Muscle layer of colon (tissue), 2 donors: Measurements from ENCODE around the gene VDAC1.
"Not testable (repeated sequence)": the region's sequence is repeated elsewhere in the genome, so short reads cannot be mapped to it uniquely, and the experiment has no call there.

Experiments used
- H3K27ac ChIP-seq: one replicate; pipeline ENCODE4 v1.7.0; 2013; ENCODE audit warnings: low read depth, mild to moderate bottlenecking, low read length, moderate library complexity
- H3K27me3 ChIP-seq, 2 donors: one replicate each; pipeline ENCODE4 v1.7.0; 2013; ENCODE audit warnings: low read length in 2 of 2, mild to moderate bottlenecking in 2 of 2; ENCODE audit not compliant: insufficient read depth in 2 of 2, control insufficient read depth in 1 of 2
- H3K36me3 ChIP-seq: one replicate; pipeline ENCODE4 v1.7.0; 2013; ENCODE audit warnings: mild to moderate bottlenecking, low read length; ENCODE audit not compliant: insufficient read depth
- H3K4me1 ChIP-seq: one replicate; pipeline ENCODE4 v1.7.0; 2013; ENCODE audit warnings: mild to moderate bottlenecking, low read length; ENCODE audit not compliant: insufficient read depth
- H3K4me3 ChIP-seq, 2 donors: one replicate each; pipeline ENCODE4 v1.7.0; 2013; ENCODE audit warnings: low read length in 2 of 2, low read depth in 1 of 2, mild to moderate bottlenecking in 1 of 2, moderate library complexity in 1 of 2
- H3K9ac ChIP-seq: one replicate; pipeline ENCODE4 v1.7.0; 2013; ENCODE audit warnings: low read length
- H3K9me3 ChIP-seq: one replicate; pipeline ENCODE4 v1.7.0; 2013; ENCODE audit warnings: mild to moderate bottlenecking, low read length
- donor health status: abdominal sarcoma.
- donor health status: Adenocarcinoma of cecum.

The VDAC1 gene

DNA sequence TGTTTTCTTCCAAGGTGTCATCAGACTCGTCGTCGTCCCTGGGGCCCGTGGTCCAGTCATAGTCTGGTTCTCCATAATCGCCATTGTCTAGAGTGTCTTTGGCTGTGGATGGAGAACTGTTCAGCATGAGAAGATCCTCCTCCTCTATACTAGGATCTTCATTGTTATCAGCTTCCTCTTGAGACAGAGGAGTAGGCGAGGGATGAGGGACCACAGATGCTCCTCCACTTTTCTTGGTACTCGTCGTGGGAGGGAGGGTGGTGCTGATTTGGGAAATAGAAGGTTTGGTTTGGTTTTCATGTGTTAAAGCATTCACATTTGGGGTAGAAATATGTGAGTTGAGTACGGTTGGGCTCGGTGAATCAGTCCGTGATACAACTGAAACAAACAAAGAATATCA lies 45.1 kb downstream of the VDAC1 start:
- Histone ChIP-seq H3K4me1 (no peaks in the 10 kb centered on the region), H3K9me3 (no peaks in the 10 kb centered on the region), H3K27ac (no peak overlapping the region), H3K4me3 (no peak overlapping the region), H3K9ac (no peak overlapping the region), H3K27me3 (no peaks in the 10 kb centered on the region), H3K36me3 (peaks cover 19% of the 10 kb centered on the region)

DNA sequence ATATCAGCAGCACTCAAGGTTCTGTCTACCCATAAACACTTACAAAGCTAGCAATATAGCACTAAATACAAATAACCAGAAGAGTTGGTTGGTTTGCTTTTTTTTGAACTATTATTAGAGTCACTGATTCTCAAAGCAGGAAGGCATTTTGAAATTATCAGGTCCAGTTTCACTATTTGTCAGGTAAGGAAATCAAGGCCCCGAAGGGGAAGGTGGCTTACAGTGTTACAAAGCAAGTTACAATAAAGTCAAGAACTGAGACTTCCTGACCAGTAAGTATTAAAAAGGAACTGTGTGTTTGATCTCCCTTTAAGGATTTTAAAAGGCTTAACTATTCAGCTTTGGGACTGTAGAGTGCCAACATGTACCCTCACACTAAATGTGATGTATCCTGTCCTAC lies 47.2 kb downstream of the VDAC1 start:
- Histone ChIP-seq H3K36me3 (peaks cover 19% of the 10 kb centered on the region), H3K4me3 (no peak overlapping the region), H3K27ac (no peak overlapping the region), H3K4me1 (no peaks in the 10 kb centered on the region), H3K27me3 (no peaks in the 10 kb centered on the region), H3K9ac (no peak overlapping the region), H3K9me3 (no peaks in the 10 kb centered on the region)

DNA sequence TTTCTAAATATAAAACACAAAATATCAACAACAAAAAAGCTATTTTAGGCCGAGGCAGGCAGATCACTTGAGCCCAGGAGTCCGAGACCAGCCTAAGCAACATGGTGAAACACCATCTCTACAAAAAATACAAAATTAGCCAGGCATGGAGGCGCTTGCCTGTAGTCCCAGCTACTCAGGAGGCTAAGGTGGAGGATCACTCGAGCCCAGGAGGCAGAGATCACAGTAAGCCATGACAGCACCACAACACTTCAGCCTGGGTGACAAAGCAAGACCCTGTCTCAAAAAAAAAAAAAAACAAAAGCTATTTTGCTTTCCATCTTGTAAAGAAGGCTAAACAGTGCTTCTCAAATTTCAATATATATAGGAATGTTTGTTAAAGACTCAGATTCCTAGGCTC lies 47.7 kb downstream of the VDAC1 start:
- Histone ChIP-seq H3K9me3 (no peaks in the 10 kb centered on the region), H3K4me1 (no peaks in the 10 kb centered on the region), H3K9ac (no peak overlapping the region), H3K4me3 (no peak overlapping the region), H3K27ac (no peak overlapping the region), H3K27me3 (no peaks in the 10 kb centered on the region), H3K36me3 (peaks cover 19% of the 10 kb centered on the region)

DNA sequence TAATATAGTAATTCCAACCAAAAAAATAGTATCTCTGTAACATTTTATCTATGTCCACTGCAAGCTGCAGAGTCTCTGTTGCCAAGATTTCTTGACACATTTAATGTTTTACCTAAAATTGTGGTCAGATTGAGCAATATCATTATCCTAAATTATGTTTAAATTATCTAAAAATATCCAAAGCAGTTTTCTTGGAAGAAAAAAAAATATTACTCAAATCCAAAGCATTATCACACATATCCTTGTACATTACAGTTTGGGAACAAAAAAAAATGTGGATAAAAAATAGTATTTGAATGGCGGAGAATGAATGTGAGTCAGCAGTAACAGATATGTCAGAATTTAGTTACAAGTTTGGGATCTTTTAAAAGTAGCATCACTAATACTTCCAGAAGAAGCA lies 48.6 kb downstream of the VDAC1 start:
- H3K4me1 ChIP-seq, H3K27ac ChIP-seq, H3K4me3 ChIP-seq, H3K9me3 ChIP-seq, H3K27me3 ChIP-seq, H3K9ac ChIP-seq: not testable (repeated sequence)
- peaks cover 19% of the 10 kb centered on the region for H3K36me3 ChIP-seq

DNA sequence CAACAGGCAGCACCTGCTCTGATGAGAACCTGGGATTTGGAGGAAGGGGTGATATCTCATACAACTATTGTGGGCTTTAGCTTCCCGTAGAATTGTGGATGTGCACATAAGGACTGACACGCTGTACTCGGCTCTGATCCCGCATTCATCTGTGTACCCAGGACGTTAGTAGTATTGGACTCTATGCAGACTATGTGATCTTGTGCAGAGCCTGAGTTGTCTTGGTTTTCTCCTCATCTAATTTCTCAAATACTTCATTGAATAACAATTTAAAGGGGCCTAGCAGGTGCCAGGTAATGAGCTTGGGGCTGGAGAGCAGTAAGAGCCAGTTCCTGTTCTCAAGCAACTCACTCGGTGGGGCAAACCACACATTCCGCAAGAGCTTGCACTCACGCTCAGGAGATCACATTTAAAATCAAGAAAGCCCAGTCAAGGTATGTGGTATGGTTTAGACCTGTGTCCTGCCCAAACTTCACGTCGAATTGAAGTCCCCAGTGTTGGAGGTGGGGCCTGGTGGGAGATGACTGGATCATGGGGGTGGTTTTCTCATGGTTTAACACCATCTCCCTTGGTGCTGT lies 51.1 kb downstream of the VDAC1 start:
- Histone ChIP-seq H3K27ac (no peak overlapping the region), H3K4me3 (no peak overlapping the region), H3K9ac (no peak overlapping the region), H3K9me3 (no peaks in the 10 kb centered on the region), H3K36me3 (peaks cover 19% of the 10 kb centered on the region), H3K27me3 (no peaks in the 10 kb centered on the region), H3K4me1 (no peaks in the 10 kb centered on the region)

DNA sequence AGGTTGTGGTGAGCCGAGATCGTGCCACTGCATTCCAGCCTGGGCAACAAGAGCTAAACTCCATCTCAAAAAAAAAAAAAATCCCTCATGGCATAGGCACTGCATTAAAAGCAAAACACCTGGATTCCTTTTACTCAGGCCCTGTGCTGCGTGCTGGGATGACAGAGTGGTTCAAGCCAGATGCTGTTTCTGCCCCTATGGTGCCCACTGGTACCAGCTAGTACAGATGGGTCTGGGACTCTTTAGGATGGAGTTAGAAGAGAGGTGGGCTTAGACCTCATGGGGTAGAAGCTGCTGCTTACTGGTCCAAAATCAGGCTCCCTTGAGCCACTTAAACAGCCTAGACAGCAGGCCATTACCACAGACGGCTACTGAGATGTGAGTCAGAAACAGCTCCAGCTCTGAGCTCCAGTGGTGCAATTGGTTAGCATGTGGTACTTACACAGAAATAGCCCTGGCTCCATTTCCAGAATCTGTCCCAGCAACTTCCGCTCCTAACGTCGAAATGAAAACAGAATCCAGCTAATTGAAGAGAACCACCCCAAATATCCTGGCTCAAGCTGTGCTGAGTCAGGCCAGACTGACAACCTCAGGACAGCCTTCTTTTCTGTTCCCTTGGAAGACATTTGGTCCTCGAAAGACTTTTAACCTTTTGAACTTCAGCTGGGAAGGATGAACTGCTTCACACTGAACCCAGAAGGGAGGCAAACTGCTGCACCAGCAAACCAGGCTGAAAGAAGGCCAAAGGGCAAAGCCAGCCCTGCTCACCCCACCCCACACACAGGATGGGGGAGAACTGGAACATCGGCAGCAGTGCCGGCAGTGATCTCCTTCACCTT lies 51.8 kb downstream of the VDAC1 start:
- no peak overlapping the region for H3K4me3 ChIP-seq
- no peaks in the 10 kb centered on the region for H3K27me3 ChIP-seq
- no peak overlapping the region for H3K27ac ChIP-seq
- peaks cover 15% of the 10 kb centered on the region for H3K36me3 ChIP-seq
- H3K9ac ChIP-seq: no peak overlapping the region
- H3K4me1 ChIP-seq: no peaks in the 10 kb centered on the region
- no peaks in the 10 kb centered on the region for H3K9me3 ChIP-seq

DNA sequence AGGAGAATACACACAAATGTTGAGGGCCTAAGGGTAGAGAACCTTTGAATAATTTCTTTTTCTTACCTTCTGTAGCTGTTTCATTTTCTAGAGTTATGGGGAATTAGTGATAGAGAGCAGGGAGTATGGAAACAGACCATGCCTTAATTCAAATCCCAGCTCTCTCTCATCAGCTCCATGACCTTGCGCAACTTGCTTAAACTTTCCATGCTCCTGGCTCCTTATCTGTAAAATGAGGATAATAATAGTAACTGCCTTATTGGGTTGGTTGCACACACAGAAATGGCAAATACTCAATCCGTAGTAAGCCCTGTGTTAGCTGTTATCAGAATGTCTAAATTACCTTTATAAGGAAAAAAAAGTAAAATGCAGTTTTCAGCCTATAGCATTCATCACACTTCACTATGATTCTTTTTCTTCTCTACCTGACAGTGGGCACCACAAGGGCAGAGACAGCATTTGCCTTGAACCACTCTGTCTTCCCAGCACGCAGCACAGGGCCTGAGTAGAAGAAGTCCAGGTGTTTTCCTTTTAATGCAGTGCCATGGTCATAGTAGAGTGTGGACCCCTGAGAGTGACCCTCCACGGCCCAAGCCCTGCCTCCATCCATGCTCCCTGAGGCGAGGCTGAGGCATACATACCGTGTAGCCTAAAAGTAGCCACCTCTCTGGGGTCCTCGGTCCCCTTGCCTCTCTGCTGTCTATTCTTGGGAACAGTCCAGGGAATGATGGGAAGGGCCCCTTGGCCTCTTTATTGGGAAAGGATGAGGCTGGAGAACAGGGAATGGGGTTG lies 53.8 kb downstream of the VDAC1 start:
- no peaks in the 10 kb centered on the region for H3K36me3 ChIP-seq
- no peak overlapping the region for H3K27ac ChIP-seq
- no peaks in the 10 kb centered on the region for H3K9me3 ChIP-seq
- H3K4me3 ChIP-seq: no peak overlapping the region
- H3K27me3 ChIP-seq: no peaks in the 10 kb centered on the region
- peaks cover 10% of the 10 kb centered on the region for H3K4me1 ChIP-seq
- H3K9ac ChIP-seq: no peak overlapping the region

DNA sequence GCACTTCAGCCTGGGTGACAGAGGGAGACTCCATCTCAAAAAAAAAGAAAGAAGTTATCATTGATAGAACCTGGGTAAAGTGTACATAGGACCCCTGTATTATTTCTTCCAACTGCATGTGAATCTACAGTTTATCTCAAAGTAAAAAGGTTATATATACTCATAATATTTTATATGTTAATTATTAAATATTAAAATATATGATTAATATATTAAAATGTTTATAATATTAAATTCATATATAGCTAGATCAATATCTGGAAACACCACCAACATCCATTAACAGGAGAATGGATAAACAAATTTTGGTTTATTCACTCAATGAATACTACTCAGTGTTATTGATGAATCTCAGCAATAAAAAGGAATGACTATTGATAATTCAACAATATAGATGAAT lies 56.1 kb downstream of the VDAC1 start:
- no peak overlapping the region for H3K4me3 ChIP-seq
- H3K9ac ChIP-seq: no peak overlapping the region
- no peaks in the 10 kb centered on the region for H3K27me3 ChIP-seq
- peaks cover 10% of the 10 kb centered on the region for H3K4me1 ChIP-seq
- H3K36me3 ChIP-seq: no peaks in the 10 kb centered on the region
- no peaks in the 10 kb centered on the region for H3K9me3 ChIP-seq
- no peak overlapping the region for H3K27ac ChIP-seq

DNA sequence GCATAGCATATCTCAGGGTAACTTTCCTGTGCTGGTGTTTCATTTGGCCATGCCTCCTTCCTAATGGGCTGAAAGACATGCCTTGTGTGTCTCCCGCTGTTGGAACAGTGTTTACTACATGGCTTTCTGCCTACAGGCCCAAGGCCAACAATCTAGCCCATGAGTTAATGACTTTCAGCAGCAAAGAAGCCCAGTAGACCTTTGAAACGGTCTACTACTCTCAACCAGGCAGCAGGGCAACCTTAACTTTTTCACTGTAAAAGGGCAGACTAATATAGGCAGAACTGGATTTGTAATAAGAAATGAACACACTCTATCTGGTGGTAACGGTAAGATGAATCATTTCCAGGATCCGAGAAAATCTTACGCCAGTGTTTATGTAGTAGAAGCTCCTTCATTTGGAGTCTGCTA lies 57.3 kb downstream of the VDAC1 start:
- H3K27me3 ChIP-seq: no peaks in the 10 kb centered on the region
- no peak overlapping the region for H3K4me3 ChIP-seq
- H3K27ac ChIP-seq: no peak overlapping the region
- peaks cover 10% of the 10 kb centered on the region for H3K4me1 ChIP-seq
- H3K9me3 ChIP-seq: no peaks in the 10 kb centered on the region
- no peaks in the 10 kb centered on the region for H3K36me3 ChIP-seq
- no peak overlapping the region for H3K9ac ChIP-seq

DNA sequence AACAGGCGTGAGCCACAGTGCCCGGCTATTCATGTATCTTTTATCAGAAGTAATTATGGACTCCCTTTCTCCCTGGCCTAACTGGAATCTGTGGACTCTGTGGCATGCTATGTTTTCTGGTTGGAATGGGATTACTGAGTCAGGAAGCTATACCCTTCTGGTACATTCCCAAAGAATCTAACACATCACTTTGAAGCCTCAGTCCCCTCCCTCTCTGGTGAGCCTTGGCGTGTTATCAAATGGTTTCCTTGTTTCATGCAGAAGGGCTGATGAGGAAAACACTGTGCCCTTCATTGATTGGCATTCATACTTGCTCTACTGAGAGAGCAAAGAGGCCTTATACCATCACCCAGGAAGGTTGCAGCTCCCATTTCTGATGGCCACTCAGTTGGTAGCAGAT lies 59.2 kb downstream of the VDAC1 start:
- Histone ChIP-seq H3K27me3 (no peaks in the 10 kb centered on the region), H3K4me3 (no peak overlapping the region), H3K27ac (no peak overlapping the region)

DNA sequence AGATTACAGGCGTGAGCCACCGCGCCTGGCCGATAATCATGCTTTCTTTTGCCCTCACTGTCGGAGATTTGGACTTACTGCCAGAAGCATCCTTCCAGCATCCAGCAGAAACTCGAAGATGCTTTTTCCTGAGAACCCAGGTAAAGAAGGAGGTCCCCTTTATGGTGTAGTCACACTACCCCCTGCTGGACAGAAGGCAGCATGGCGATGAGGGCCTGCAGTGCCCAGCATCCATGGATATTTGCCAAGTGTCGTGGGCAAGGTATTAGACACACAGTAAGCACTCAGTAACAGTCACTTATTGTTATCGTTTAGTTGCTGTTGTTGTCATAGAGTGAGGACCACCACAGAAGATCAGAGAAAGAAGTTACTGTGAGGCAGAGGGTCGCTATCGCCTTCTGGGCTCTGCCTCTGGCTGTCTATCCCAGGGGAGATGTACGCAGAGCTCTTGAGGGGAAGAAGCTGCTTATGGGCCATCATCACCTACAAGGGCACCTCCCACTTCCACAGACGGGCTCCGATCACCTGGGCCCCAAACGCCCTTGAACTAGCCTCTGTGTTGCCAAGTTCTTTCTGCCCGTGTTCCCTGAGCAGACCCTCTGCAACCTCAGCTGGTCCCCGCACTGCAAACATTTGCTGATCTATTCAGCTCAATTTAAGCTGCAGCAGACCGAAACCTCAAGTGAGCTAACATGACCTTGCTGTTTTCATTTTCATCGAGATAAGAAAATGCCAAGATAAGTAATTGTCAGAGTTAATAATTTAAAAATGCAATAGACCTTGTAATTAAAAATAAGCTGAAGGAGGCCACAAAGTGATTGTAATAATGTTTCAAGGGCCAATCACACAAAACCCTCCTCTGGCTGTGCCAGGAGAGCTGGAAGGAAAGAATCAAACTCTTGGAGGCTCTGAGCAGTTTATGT lies 60.3 kb downstream of the VDAC1 start:
- peaks cover 10% of the 10 kb centered on the region for H3K4me1 ChIP-seq
- no peaks in the 10 kb centered on the region for H3K9me3 ChIP-seq
- no peak overlapping the region for H3K27ac ChIP-seq
- H3K27me3 ChIP-seq: no peaks in the 10 kb centered on the region
- no peaks in the 10 kb centered on the region for H3K36me3 ChIP-seq
- no peak overlapping the region for H3K4me3 ChIP-seq
- no peak overlapping the region for H3K9ac ChIP-seq

More for the DNA sequence above, 59.2 kb downstream of the VDAC1 start:
- no peaks in the 10 kb centered on the region for H3K9me3 ChIP-seq
- H3K36me3 ChIP-seq: no peaks in the 10 kb centered on the region
- peaks cover 10% of the 10 kb centered on the region for H3K4me1 ChIP-seq
- H3K9ac ChIP-seq: no peak overlapping the region
